Measurements from ENCODE around the gene CDK16. TPM values are rescaled to one million over a fixed set of nuclear protein-coding genes. Genes with fewer than 3 reads are reported as not detected.

The CDK16 gene
- total RNA-seq, 1 donor from 2014 or later: 63.5 TPM

DNA sequence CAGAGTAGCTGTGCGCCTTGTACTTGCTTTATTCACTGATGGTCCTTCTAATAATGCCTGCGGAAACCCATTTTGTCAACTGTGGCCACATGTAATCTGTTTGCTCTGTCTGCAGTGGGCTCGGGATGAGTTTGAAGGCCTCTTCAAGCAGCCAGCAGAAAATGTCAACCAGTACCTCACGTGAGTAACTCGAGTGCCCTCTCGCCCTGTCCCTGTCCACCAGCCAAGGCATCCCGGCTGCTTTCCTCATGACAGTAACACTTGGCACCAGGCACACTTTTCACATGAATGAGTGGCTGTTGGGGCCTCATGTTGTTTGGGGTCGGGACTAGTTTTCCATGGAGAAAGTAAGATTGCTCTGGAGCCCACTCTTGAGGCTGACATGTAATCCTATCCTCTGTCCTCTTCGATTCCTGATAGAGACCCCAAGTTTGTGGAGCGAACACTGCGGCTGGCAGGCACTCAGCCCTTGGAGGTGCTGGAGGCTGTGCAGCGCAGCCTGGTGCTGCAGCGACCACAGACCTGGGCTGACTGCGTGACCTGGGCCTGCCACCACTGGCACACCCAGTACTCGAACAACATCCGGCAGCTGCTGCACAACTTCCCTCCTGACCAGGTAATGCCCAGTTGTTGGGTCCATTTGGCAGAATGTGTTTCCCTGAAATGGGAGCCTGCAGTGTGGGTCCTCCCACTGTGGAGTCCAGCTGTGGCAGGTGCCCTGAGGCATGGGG, 8.8 kb upstream of the CDK16 start:
- DNase-seq: no peak

GRCh38 chrX:47210661-47211425, 7.6 kb upstream of the CDK16 start:
- no peak for DNase-seq

- no peak for DNase-seq
Observed at GRCh38 chrX:47212381-47213293, 5.8 kb upstream of the CDK16 start.

GRCh38 chrX:47214435-47215077, 3.9 kb upstream of the CDK16 start:
- no peak for DNase-seq

- no peak for DNase-seq
Observed at GRCh38 chrX:47215291-47215900, 3.1 kb upstream of the CDK16 start.

GRCh38 chrX:47216393-47216925, 2.0 kb upstream of the CDK16 start:
- DNase-seq: no peak

DNA sequence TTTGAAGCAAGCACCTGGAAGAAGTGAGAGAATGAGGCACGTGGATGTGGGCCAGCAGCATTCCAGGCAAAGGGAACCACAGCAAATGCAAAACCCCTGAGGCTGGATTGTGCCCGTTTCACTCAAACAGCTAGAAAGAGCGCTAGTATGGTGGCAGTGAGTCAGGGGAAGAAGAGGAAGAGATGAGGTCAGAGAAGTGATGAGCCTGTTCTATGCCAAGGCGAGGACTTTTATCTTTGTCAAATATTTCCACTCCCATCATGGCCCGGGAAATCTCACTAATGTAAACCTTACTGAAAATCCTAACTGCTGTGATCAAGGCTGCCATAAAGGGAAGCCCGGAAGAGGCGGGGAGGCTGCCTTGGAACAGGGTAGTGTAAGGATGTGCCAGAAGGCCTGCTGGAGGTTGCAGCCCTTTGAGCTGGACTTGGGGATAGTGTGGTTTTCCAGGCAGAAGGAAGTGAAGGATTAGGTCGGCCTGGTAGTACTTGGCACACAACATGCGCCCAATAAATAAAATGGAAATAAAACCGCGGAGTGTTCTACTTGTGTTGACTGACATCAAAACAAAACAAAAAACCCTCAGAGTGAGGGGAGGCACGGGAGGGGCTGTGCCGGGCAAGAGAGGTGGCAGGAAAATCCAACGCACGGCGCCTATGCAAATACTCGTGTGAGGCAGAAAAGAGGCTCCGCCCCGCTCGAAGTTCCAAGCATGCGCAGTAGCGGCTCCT, 1.2 kb upstream of the CDK16 start:
- DNase-seq: no peak

DNA sequence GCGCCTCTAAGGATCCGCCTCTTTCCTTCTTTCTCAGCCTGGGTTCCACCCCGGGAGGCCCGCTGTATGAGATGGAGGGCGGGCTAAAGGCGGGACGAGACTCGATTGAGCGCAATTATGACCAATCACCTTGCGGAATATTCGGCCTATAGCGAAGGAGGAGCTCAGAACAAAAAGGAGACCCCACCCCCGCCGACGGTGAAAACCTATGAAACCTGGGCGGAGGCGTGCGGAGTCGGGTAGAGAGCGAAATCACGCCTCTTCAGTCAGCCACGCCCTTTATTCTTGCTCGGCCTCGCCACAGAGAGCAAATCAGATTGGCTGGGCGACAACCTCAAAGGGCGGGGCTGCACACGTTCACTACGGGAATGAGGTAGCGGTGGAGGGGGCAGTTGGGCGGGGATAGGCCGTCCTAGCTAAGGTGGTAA, 615 bp upstream of the CDK16 start:
- peak; percentile 93 for DNase-seq

GRCh38 chrX:47218920-47219815, 687 bp downstream of the CDK16 start:
- DNase-seq: no peak

DNA sequence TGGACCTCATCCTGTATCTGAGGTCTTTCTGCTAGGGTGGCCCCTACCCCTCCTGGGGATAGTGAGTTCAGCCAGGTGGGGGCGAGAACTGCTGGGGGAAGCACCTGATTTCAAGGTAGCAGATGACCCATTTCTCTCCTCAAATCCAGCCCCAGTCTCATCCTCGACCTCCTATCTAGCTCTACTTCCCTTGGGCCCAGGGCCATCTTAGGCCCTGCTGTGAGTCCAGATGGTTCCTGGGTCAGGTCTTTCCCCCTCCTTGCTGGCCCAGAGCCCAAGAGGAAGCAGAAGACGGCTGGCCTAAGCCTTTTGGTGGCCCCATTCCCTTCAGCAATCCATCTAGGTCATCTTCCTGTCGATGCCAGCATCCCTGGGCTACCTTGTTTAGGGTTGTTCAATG, 3.3 kb downstream of the CDK16 start:
- DNase-seq: no peak

GRCh38 chrX:47222751-47223350, 4.4 kb downstream of the CDK16 start:
- no peak for DNase-seq

DNA sequence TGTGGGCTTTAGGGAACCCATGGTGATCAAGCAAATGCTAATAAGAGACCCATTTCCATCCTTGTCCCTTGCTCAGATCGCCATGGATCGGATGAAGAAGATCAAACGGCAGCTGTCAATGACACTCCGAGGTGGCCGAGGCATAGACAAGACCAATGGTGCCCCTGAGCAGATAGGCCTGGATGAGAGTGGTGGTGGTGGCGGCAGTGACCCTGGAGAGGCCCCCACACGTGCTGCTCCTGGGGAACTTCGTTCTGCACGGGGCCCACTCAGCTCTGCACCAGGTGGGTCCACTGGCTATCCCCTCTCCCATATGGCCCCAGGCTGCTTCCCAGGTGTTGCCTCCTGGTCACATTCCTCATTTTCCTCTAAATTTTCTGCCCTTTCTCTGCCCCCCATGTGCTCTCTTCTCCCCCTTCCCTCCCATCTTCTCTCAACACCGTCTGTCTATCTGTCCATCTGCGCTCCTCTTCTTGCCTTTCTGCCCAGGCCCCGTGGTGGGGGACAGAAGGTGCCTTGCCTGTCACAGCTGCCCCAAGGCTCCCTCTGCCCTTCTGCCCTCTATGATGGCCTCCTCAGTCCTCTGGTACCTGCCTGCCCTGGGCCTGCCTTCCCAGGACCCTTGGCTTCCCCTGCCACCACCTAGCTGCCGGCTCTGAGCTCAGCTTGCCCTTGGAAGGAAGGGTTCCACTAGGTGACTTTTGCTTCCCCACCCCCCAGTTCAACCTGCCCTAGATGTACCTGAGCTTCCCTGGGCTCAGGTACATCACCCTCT, 5.2 kb downstream of the CDK16 start:
- DNase-seq: no peak

- no peak for DNase-seq
Observed at GRCh38 chrX:47224266-47224895, 5.9 kb downstream of the CDK16 start.

DNA sequence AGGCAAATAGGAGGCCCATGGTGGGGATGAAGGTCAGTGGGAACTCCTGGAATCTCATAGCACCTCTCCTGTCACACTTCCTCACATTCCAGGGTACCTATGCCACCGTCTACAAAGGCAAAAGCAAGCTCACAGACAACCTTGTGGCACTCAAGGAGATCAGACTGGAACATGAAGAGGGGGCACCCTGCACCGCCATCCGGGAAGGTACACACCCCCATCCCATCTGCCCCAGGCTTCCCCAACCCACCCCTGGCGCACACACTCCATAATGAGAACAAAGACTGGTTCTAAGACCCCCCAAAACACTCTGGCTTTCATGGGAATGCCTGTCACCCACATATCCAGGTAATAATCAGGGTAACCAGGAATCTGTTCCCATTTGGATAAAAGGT, 6.4 kb downstream of the CDK16 start:
- DNase-seq: no peak

- no peak for DNase-seq
Observed at GRCh38 chrX:47226071-47226470, 7.6 kb downstream of the CDK16 start.

- no peak for DNase-seq
Observed at GRCh38 chrX:47226531-47227333, 8.3 kb downstream of the CDK16 start.

- DNase-seq: no peak
Observed at GRCh38 chrX:47227334-47227583, 8.8 kb downstream of the CDK16 start.

Measured in occipital lobe (tissue), 2 donors.